Testis (tissue), 2 donors: ENCODE data around the gene TP53BP2.

ENCODE experiments used
- POLR2A ChIP-seq: fragments of 450-650 bp; IDR thresholded peaks from one replicate; pipeline ENCODE4 v1.6.1; 2017; ENCODE audit warnings: antibody characterized with exemption, mild to moderate bottlenecking, moderate library complexity
- TF ChIP-seq, protein P1 (sequence below), 3 experiments: fragments of 450-650 bp in 2 of 3; fragments of 200-600 bp in 1 of 3; sonication (generic) in 1 of 3; IDR thresholded peaks; one replicate each; pipeline ENCODE4 v1.5.1; 2016 to 2019; ENCODE audit warnings: antibody characterized with exemption in 3 of 3, mild to moderate bottlenecking in 2 of 3, moderate library complexity in 1 of 3

DNA sequence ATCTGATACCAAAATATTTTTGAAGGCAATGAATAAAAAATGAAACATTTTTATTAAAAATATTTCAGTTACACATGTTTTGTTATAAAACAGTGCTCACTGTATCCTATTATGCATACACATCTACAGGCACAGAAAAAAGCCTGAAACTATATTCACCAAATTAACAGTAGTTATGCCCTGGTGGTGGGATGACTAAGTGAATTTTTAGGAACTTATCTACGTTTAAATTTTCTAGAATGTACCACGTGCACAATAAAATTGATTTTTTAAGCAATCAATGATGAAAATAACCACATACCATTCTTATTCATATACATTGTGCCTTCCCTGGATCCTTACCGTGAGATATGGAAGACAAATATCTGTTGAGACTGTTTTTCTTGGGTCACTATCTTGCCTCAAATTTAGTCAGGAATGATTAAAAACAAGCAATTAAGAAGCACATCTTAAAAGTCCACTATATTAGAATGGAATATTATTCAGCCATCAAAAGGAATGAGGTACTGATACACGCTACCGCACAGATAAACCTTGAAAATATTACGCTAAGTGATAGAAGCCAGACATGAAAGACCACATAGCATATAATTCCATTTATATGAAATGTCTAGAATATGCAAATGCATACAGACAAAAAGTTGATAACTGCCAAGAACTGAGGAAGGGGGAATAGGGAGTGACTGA is 17.4 kb downstream of the TP53BP2 start:
- no peak for TF ChIP-seq POLR2A
- TF ChIP-seq, protein P1, sequence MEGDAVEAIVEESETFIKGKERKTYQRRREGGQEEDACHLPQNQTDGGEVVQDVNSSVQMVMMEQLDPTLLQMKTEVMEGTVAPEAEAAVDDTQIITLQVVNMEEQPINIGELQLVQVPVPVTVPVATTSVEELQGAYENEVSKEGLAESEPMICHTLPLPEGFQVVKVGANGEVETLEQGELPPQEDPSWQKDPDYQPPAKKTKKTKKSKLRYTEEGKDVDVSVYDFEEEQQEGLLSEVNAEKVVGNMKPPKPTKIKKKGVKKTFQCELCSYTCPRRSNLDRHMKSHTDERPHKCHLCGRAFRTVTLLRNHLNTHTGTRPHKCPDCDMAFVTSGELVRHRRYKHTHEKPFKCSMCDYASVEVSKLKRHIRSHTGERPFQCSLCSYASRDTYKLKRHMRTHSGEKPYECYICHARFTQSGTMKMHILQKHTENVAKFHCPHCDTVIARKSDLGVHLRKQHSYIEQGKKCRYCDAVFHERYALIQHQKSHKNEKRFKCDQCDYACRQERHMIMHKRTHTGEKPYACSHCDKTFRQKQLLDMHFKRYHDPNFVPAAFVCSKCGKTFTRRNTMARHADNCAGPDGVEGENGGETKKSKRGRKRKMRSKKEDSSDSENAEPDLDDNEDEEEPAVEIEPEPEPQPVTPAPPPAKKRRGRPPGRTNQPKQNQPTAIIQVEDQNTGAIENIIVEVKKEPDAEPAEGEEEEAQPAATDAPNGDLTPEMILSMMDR (IDR thresholded peaks at IDR 0.05) = no peak
